ENCODE data around the gene HIPK4. TPM values are rescaled to one million over a fixed set of nuclear protein-coding genes. Genes with fewer than 3 reads are reported as not detected.
A peak's percentile ranks its signal among the peaks of the same experiment; 100 is the strongest.

HIPK4 gene
- polyA plus RNA-seq, 2 of the 4 experiments (the other 2 are of a cell fraction) = 0.18 to 0.25 TPM

- TF ChIP-seq REST (IDR thresholded peaks at IDR 0.05) = no peak
These were observed 437 bp downstream of the HIPK4 start (continued) for GRCh38 chr19:40389404-40390083.

- 40% methylated on average over 3 of the region's 3 CpGs for WGBS (ENCODE audit: missing lambda C conversion rate)
- H3K4me1 ChIP-seq = no peaks in the 10 kb centered on the region
- H3K27ac ChIP-seq = no peak overlapping the region
- CTCF ChIA-PET = interaction anchor here (1.0 to 3.4 kb wide), 5 partner anchors 8 to 32 kb away, joined by 3 to 11 read pairs (median 3); no protein-coding TSS in a partner anchor
- peak; percentile 86 for FAIRE-seq
- no peak for DNase-seq (ENCODE audit: low read depth in 1 of 2, low spot score in 1 of 2)
- TF ChIP-seq BHLHE40 (IDR thresholded peaks at IDR 0.05; ENCODE audit: low read depth, low read length) (no peak), NR3C1 (IDR thresholded peaks at IDR 0.05) (no peak), RAD21 (conservative IDR thresholded peaks at IDR 0.05 in 1 of 2, IDR thresholded peaks at IDR 0.05 in 1 of 2) (peak in 1 of 2 experiments; percentile 6; a peak in 1 of 5 replicates)
- no peak overlapping the region for H3K4me2 ChIP-seq
- POLR2A ChIA-PET = no interaction called here
- no peaks in the 10 kb centered on the region for H3K9me3 ChIP-seq
- H3K4me3 ChIP-seq = no peak overlapping the region
- ATAC-seq = no peak
These were observed 1.5 kb downstream of the HIPK4 start for GRCh38 chr19:40388481-40388880.

- H3K4me3 ChIP-seq = no peak overlapping the region
- H3K4me2 ChIP-seq = no peak overlapping the region
- FAIRE-seq = no peak
- ChIA-PET CTCF (interaction anchor here (0.7 to 3.4 kb wide), 9 partner anchors 9 to 190 kb away, joined by 3 to 11 read pairs (median 3); no protein-coding TSS in a partner anchor), POLR2A (interaction anchor here (0.8 kb wide), 1 partner anchor 39 kb away, joined by 4 read pairs; no protein-coding TSS in a partner anchor)
- no peaks in the 10 kb centered on the region for H3K4me1 ChIP-seq
- no peak for TF ChIP-seq GATA3 (IDR thresholded peaks at IDR 0.05; ENCODE audit: borderline replicate concordance)
- TF ChIP-seq RFX5 (IDR thresholded peaks at IDR 0.05) = no peak
- TF ChIP-seq, protein P1, sequence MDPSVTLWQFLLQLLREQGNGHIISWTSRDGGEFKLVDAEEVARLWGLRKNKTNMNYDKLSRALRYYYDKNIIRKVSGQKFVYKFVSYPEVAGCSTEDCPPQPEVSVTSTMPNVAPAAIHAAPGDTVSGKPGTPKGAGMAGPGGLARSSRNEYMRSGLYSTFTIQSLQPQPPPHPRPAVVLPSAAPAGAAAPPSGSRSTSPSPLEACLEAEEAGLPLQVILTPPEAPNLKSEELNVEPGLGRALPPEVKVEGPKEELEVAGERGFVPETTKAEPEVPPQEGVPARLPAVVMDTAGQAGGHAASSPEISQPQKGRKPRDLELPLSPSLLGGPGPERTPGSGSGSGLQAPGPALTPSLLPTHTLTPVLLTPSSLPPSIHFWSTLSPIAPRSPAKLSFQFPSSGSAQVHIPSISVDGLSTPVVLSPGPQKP (IDR thresholded peaks at IDR 0.05; ENCODE audit: low read depth, low read length) = no peak
- no peak for TF ChIP-seq NPAS2 (CRISPR knock-in tag; IDR thresholded peaks at IDR 0.05; ENCODE audit: borderline replicate concordance)
- TF ChIP-seq KDM5A (IDR thresholded peaks at IDR 0.05) = no peak
- TF ChIP-seq FOXS1 (CRISPR knock-in tag; IDR thresholded peaks at IDR 0.05) = no peak
- TF ChIP-seq EP300 (IDR thresholded peaks at IDR 0.05) = no peak
- no peak for TF ChIP-seq CBX8 (IDR thresholded peaks at IDR 0.05)
- TF ChIP-seq, protein P2, sequence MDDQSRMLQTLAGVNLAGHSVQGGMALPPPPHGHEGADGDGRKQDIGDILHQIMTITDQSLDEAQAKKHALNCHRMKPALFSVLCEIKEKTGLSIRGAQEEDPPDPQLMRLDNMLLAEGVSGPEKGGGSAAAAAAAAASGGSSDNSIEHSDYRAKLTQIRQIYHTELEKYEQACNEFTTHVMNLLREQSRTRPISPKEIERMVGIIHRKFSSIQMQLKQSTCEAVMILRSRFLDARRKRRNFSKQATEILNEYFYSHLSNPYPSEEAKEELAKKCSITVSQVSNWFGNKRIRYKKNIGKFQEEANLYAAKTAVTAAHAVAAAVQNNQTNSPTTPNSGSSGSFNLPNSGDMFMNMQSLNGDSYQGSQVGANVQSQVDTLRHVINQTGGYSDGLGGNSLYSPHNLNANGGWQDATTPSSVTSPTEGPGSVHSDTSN (IDR thresholded peaks at IDR 0.05) = no peak
- TF ChIP-seq SMC3 (IDR thresholded peaks at IDR 0.05) = no peak
- no peak for TF ChIP-seq TP53 (CRISPR knock-in tag; IDR thresholded peaks at IDR 0.05)
- no peak for TF ChIP-seq POLR2A (IDR thresholded peaks at IDR 0.05; ENCODE audit: low read length)
- TF ChIP-seq SREBF2 (IDR thresholded peaks at IDR 0.05) = no peak
- no peak for TF ChIP-seq KDM1A (IDR thresholded peaks at IDR 0.05; ENCODE audit: low read depth)
- no peak for TF ChIP-seq ZFP36 (IDR thresholded peaks at IDR 0.05; ENCODE audit: borderline replicate concordance, partially characterized antibody)
- TF ChIP-seq, protein P3, sequence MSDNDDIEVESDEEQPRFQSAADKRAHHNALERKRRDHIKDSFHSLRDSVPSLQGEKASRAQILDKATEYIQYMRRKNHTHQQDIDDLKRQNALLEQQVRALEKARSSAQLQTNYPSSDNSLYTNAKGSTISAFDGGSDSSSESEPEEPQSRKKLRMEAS (IDR thresholded peaks at IDR 0.05) = no peak
- no peak for TF ChIP-seq HDAC2 (IDR thresholded peaks at IDR 0.05)
- TF ChIP-seq CBX2 (IDR thresholded peaks at IDR 0.05; ENCODE audit: borderline replicate concordance, low read depth) = no peak
- no peaks in the 10 kb centered on the region for H3K9me3 ChIP-seq
- DNase-seq (ENCODE audit: low read depth in 1 of 2, low spot score in 1 of 2) = no peak
- WGBS (ENCODE audit: missing lambda C conversion rate) = 86% methylated on average over 10 of the region's 10 CpGs
- ATAC-seq = no peak
- H3K27ac ChIP-seq = no peak overlapping the region
These were observed 2.8 kb downstream of the HIPK4 start for GRCh38 chr19:40387155-40387554.
